SK-N-SH (cell line): ENCODE results near the gene EXOC8.

Experiments
- JUND ChIP-seq: IDR thresholded peaks from 2 replicates; pipeline ENCODE4 v1.4.0; 2012
- POLR2AphosphoS5 ChIP-seq: IDR thresholded peaks from 2 replicates; pipeline ENCODE4 v1.6.1; 2012; ENCODE audit warnings: low read depth, low read length
- ZBTB33 ChIP-seq: IDR thresholded peaks from 2 replicates; pipeline ENCODE4 v1.4.0; 2012; ENCODE audit warnings: low read depth, borderline replicate concordance
- TF ChIP-seq, protein P1 (sequence below): fragments of 200-600 bp; sonication (generic); IDR thresholded peaks from 2 replicates; pipeline ENCODE4 v1.6.1; 2017; ENCODE audit warnings: antibody characterized with exemption, mild to moderate bottlenecking, moderate library complexity

DNA sequence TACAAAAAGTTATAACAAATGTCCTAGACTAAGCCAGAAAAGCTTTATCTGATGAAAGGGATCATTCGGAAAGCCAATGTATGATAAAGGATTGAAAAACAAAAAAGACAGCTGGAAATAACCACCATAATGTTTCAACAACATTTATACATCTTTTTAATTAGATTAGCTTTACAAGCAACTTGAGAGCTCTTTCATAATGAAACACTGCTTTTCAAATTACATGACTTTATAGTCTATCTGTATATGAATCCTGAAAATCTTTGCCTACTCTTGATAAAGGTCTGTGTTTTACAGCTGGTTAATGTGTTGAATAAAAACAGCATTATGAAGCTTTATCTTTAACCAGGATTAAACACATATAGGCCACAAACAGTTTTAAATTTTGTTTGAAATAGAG lies 26.0 kb upstream of the EXOC8 start:
- TF ChIP-seq, protein P1, sequence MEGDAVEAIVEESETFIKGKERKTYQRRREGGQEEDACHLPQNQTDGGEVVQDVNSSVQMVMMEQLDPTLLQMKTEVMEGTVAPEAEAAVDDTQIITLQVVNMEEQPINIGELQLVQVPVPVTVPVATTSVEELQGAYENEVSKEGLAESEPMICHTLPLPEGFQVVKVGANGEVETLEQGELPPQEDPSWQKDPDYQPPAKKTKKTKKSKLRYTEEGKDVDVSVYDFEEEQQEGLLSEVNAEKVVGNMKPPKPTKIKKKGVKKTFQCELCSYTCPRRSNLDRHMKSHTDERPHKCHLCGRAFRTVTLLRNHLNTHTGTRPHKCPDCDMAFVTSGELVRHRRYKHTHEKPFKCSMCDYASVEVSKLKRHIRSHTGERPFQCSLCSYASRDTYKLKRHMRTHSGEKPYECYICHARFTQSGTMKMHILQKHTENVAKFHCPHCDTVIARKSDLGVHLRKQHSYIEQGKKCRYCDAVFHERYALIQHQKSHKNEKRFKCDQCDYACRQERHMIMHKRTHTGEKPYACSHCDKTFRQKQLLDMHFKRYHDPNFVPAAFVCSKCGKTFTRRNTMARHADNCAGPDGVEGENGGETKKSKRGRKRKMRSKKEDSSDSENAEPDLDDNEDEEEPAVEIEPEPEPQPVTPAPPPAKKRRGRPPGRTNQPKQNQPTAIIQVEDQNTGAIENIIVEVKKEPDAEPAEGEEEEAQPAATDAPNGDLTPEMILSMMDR: no peak
- TF ChIP-seq JUND (no peak), ZBTB33 (no peak), POLR2AphosphoS5 (no peak)
